HG03280 (cell line): Measurements from ENCODE around the gene AASDHPPT.

Experiments
- ATAC-seq: cut with Tn5 transposase; IDR thresholded peaks from one replicate; pipeline ENCODE4 v1.9.1; 2021; ENCODE audit warnings: mild to moderate bottlenecking, moderate library complexity; ENCODE audit not compliant: unreplicated experiment

AASDHPPT gene

GRCh38 chr11:106086135-106086534 is 8.7 kb downstream of the AASDHPPT start:
- no peak for ATAC-seq

- ATAC-seq = no peak
These were observed 9.4 kb downstream of the AASDHPPT start for GRCh38 chr11:106086850-106087249.

GRCh38 chr11:106087815-106088435 is 10.5 kb downstream of the AASDHPPT start:
- ATAC-seq = peak; percentile 25

GRCh38 chr11:106088896-106089295 is 11.4 kb downstream of the AASDHPPT start:
- no peak for ATAC-seq

- peak; percentile 98 for ATAC-seq
These were observed 14.1 kb downstream of the AASDHPPT start for GRCh38 chr11:106091480-106092123.

GRCh38 chr11:106092446-106092845 is 15.0 kb downstream of the AASDHPPT start:
- peak; percentile 24 for ATAC-seq

- no peak for ATAC-seq
These were observed 21.6 kb downstream of the AASDHPPT start for GRCh38 chr11:106098893-106099553.

GRCh38 chr11:106101370-106101769 is 23.9 kb downstream of the AASDHPPT start:
- no peak for ATAC-seq

GRCh38 chr11:106101819-106102218 is 24.4 kb downstream of the AASDHPPT start:
- no peak for ATAC-seq

GRCh38 chr11:106105986-106106385 is 28.5 kb downstream of the AASDHPPT start:
- no peak for ATAC-seq

GRCh38 chr11:106121570-106122320 is 44.3 kb downstream of the AASDHPPT start:
- ATAC-seq = no peak

GRCh38 chr11:106127604-106128003 is 50.1 kb downstream of the AASDHPPT start:
- ATAC-seq = no peak

- ATAC-seq = no peak
These were observed 51.3 kb downstream of the AASDHPPT start for GRCh38 chr11:106128740-106129139.

- no peak for ATAC-seq
These were observed 54.5 kb downstream of the AASDHPPT start for GRCh38 chr11:106131998-106132397.

- ATAC-seq = no peak
These were observed 55.3 kb downstream of the AASDHPPT start for GRCh38 chr11:106132582-106133354.

- no peak for ATAC-seq
These were observed 56.1 kb downstream of the AASDHPPT start for GRCh38 chr11:106133529-106133928.

GRCh38 chr11:106137061-106137460 is 59.6 kb downstream of the AASDHPPT start:
- ATAC-seq = no peak

- no peak for ATAC-seq
These were observed 60.3 kb downstream of the AASDHPPT start for GRCh38 chr11:106137758-106138157.
